GM11168 (cell line): ENCODE data around the gene RBMS3.
"Not testable (repeated sequence)": the region's sequence is repeated elsewhere in the genome, so short reads cannot be mapped to it uniquely, and the experiment has no call there.

Experiments used
- in situ Hi-C: fragments of 300-500 bp; cut with MboI; formaldehyde crosslinking; loops from one replicate; pipeline ENCODE4 v1.12.0; 2022; ENCODE audit warnings: low sequenced_read_pairs; ENCODE audit not compliant: unreplicated experiment

The RBMS3 gene

GRCh38 chr3:29802057-29802456 lies 521.2 kb downstream of the RBMS3 start:
- in situ Hi-C loops: no loop called here

DNA sequence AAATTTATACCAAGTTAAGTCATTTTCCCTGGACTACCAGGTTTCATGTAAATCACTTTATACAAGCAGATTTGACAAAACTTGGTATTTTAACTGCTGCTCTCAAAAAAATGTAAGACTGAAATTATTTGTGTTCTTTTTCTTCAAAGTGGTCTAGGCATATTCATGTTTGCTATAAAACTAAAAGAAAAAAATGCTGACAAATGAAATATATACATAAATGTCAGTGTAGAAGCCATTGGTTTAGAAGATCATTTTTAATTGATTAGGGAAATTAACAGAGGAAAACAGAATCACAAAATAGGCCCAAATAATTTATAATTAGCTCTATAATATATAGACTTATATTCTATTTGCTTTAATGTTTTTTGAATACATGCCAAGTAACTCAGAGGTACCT lies 523.2 kb downstream of the RBMS3 start:
- in situ Hi-C loops: no loop called here

DNA sequence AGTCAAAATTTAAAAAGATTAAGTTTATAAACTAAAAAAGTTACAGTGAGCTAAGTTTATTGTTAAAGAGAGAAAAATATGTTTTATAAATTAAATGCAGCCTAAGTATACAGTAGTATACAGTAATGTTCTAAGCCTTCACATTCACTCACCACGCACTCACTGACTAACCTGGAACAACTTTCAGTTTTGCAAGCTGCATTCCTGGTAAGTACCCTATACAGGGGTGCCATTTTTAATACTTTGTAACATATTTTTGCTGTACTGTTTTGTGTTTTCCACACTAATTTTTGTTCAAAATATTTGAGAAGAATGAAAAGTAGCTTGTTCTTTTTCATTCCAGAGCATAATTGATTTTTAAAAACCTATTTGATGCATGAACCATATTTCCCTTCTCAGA lies 524.9 kb downstream of the RBMS3 start:
- in situ Hi-C loops: no loop called here

DNA sequence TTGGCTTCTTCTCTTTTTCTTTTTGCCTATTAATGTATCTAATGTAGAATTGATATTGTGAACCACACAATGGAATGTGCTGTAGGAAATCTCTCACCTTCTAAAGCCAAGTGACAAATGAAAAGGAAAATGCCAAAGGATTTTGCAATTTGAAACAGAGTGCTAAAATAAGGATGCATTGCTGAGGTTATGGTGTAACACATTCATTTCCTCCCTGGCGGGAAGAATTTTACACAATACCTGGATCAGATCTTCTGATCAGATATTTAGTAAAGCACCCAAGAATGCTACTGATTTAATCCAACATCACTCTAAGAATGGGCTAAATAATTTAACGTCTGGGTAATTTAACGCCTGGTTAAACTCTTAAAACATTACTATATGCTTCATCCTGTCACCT lies 527.5 kb downstream of the RBMS3 start:
- in situ Hi-C loops: not testable (repeated sequence)

- in situ Hi-C loops: no loop called here
Measured at GRCh38 chr3:29822071-29822470, 541.2 kb downstream of the RBMS3 start.

- in situ Hi-C loops: no loop called here
Measured at GRCh38 chr3:29823233-29823632, 542.4 kb downstream of the RBMS3 start.

DNA sequence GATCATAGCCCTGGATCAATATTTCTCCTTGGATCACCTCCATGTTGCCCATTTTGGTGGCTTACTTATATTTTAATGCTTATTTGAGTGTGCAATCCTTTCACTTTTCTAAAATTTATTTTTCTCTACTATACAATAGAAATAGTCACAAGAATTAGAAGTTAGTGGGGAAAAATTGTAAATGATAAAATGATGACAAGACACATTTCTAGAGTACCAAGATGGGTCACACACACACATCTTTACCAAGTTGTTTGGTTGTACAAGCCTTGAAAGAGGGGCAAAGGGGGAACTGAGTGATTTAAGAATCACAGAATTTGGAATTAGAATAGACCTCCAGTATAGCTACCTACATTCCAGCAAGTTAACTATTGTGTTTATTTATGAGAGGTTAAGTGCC lies 545.8 kb downstream of the RBMS3 start:
- in situ Hi-C loops: no loop called here

DNA sequence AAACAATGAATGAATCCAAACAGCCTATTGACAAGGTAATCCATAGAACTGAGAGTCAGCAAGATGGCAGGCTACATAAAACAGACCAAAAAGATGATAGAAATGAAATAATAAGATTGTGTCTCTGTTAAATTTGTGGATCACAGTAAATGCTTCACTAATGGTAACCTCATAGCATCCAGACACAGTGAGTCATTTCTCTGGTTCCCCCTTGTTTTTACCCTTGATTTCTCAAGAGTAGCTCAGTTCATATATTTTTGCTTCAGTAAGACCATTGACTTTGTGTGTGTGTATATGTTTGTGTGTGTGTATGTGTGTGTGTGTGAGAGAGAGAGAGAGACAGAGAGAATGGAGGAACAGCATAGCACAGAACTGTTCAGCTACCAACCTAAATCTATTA lies 546.9 kb downstream of the RBMS3 start:
- in situ Hi-C loops: no loop called here

- in situ Hi-C loops: no loop called here
Measured at GRCh38 chr3:29829340-29829739, 548.5 kb downstream of the RBMS3 start.

DNA sequence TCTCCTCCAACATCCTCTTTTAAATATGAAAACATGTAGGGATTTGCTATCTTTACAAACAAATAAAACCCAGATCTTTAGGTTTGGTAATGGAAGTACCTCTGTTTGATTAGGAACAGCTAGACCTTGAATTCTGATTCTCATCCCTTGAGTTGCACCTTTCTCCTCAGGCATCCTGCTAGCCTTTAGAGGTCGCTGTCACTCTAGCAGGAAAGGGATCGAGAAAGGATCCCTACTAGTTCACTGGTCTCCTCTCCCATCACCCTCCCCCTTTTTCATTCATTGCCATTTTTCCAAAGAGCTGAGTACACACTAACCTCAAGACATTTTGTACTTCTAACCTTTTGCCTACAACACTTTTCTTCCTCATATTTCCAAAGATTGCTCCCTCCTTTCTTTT lies 569.8 kb downstream of the RBMS3 start:
- in situ Hi-C loops: no loop called here

DNA sequence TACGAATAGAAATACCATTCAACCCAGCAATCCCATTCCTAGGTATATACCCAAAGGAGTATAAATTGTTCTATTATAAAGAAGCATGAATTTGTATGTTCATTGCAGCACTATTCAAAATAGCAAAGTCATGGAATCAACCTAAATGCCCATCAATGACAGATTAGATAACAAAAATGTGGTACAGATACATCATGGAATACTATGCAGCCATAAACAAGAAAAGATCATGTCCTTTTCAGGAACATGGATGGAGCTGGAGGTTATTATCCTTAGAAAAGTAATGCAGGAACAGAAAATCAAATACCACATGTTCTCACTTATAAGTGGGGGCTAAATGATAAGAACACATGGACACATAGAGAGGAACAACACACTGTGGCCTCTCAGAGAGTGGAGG lies 571.9 kb downstream of the RBMS3 start:
- in situ Hi-C loops: no loop called here

GRCh38 chr3:29853841-29854397 lies 573.0 kb downstream of the RBMS3 start:
- in situ Hi-C loops: no loop called here

DNA sequence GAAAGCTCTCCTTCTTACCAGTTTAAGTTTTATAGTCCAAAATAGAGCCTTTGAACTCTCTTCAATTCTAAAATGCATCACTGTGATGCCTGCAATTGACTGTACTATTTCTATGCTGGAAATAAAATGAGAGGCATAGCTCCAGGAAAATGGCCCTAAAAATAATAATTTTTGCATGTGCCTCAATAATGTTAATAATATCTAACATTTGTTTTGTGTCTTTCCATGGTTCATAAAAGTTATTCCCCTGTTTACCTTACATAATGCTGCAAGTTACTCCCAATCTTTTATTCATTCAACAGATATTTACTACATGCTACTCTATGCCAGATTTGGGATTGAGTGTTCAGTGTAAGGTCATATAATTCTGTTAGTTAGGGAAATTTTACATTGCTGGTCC lies 574.0 kb downstream of the RBMS3 start:
- in situ Hi-C loops: no loop called here

DNA sequence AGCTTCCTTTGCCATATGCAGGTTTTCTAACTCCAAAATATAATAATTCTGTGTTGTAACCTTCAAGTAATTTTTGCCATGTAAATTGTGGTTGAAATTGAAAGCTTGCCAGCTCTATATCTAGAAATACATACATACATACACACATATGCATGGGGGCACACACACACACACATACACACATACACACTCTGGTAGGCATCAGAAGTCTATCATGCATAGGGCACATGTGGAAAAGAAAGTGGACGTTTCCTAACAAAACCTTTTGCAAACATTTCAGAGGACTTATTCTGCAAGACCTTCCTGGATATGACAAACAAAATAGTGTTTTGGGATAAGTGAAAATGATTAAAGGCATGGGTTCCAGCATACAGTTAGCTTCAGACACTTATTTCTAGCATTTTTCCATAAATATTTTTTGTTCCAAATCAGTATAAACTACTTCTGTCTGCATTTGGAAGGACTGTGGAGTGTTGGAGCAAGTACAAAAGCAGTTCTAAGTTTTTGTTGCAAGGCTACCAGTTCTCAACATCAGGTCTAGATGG lies 578.9 kb downstream of the RBMS3 start:
- in situ Hi-C loops: no loop called here

GRCh38 chr3:29864809-29865208 lies 583.9 kb downstream of the RBMS3 start:
- in situ Hi-C loops: no loop called here

DNA sequence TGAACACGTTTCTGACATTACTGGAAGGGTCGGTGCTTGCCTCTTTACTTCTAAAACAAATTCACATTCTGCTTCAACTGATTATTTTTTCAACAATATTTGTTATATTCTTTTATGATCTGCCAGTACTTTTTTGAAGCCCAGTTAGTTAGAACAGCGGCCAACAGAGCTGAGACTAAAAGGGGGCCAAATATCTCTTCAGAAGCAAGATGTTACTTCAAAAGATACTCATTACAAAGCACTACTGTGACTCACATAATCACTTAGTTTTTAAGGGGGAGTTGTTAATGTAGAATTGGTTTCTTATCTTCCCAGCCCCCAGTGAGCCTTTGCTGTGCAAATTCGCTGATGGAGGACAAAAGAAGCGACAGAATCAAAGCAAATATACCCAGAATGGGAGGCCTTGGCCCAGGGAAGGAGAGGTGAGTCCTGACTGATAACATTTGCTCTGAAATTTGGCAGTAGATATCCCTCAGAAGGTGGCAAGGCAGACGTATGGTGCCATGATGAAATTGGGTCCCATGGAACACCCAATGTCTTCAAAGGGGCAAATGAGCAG lies 587.8 kb downstream of the RBMS3 start:
- in situ Hi-C loops: no loop called here

DNA sequence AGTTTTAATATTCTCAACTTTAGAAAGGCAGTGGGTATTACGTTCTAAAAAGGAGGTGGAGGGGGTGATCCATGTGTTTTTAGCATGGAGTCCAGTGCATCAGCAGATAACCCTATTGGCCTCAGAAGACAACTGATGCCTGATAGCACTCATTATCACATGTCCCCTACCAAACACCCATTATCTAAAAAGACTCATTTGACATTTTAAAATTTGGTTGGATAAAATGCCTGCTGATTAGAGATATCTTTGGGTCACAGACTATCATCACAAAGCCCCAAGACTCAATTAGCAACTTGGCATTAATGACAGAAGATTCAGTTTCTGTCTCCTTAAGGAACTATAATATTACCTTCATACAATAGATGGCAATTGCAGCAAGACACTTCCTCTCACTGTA lies 589.3 kb downstream of the RBMS3 start:
- in situ Hi-C loops: no loop called here

DNA sequence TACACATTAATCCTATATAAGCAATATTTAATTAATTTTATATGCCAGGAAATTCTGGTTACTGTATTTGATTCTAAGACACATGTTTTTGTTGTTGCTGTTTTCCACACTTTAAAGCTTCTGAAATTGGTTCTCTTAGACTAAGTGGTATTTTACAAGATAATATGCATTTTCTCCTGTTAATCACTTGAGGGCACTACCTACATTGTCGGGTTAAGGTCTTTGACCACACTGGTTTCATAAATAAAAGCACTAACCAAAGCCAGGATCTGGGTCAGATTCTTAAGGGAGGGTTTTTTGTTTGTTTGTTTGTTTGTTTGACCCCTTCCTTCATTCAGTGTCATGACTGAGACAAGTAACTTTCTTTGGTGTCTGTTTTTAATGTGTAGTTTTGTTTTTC lies 590.2 kb downstream of the RBMS3 start:
- in situ Hi-C loops: no loop called here

GRCh38 chr3:29880809-29881208 lies 599.9 kb downstream of the RBMS3 start:
- in situ Hi-C loops: no loop called here

- in situ Hi-C loops: no loop called here
Measured at GRCh38 chr3:29887451-29887850, 606.6 kb downstream of the RBMS3 start.

DNA sequence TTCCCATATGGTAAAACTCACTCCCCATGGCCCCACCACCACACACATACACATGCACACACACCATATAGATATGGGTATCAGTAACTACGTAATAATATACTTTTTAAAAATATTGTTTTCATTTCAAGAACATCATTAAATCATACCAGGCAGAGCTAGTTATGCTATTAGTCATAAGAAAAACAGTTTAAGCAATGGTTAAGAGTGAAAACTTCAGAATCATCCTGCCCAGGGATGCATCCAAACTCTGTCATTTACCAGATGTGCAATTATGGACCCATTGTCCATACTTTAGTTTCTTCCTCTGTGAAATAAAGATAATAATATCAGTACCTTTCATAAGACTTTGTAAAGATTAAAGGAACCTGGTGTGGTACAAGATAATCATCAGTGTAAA lies 608.3 kb downstream of the RBMS3 start:
- in situ Hi-C loops: no loop called here

- in situ Hi-C loops: no loop called here
Measured at GRCh38 chr3:29890801-29891200, 609.9 kb downstream of the RBMS3 start.
